Measurements from ENCODE around the gene KIF27. TPM values are rescaled to one million over a fixed set of nuclear protein-coding genes. Genes with fewer than 3 reads are reported as not detected.
"Not testable (repeated sequence)": the region's sequence is repeated elsewhere in the genome, so short reads cannot be mapped to it uniquely, and the experiment has no call there.

KIF27 gene
- total and polyA plus RNA-seq, 9 donors = 5.5 to 8.3 (median 6.6) TPM

DNA sequence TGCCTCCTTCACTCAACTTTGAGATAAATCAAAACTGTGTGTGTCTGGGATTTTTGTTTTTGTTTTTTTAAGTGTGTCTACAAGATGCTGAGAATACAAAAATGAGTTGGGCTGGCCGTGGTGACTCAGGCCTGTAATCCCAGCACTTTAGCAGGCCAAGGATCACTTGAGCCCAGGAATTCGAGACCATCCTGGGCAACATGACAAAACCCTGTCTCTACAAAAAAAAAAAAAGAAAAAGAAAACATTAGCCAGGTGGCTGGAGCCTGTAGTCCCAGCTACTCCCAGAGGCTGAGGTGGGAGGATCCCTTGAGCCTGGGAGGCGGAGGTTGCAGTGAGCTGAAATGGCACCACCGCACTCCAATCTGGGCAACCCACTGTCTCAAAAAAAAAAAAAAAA lies 37.8 kb upstream of the KIF27 start:
- no CpG with 5 or more reads among the region's 4 CpGs for WGBS (ENCODE audit: insufficient coverage)
- no peak for DNase-seq
- Histone ChIP-seq H3K27ac (ENCODE audit: low read length) (no peak overlapping the region), H3K4me1 (ENCODE audit: control insufficient read depth, insufficient read depth, low read length) (peaks cover 12% of the 10 kb centered on the region), H3K4me3 (ENCODE audit: low read length) (no peak overlapping the region), H3K9me3 (replicated peaks; ENCODE audit: control insufficient read depth, low read depth, low read length) (no peaks in the 10 kb centered on the region), H3K27me3 (ENCODE audit: control insufficient read depth, insufficient read depth, low read length) (no peaks in the 10 kb centered on the region), H3K36me3 (ENCODE audit: control insufficient read depth, insufficient read depth, low read length) (peaks cover under 1% of the 10 kb centered on the region)

DNA sequence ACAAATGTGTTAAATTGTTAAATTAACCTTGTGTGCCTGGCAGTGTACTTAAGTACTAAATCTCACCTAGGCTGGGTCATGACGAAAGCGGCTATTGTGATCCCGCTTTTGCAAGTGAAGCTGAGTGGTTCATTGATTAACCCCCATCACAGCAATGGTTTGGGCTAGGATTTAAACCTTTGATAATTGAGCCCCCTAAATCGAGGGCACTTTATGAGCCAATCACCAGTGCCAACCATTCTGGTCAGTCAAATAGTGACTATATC lies 35.9 kb upstream of the KIF27 start:
- WGBS (ENCODE audit: insufficient coverage) = no CpG with 5 or more reads among the region's 4 CpGs
- Histone ChIP-seq H3K4me3 (ENCODE audit: low read length) (peak overlapping the region; percentile 88), H3K27me3 (ENCODE audit: control insufficient read depth, insufficient read depth, low read length) (no peaks in the 10 kb centered on the region), H3K27ac (ENCODE audit: low read length) (peak overlapping the region; percentile 90), H3K4me1 (ENCODE audit: control insufficient read depth, insufficient read depth, low read length) (peaks cover 12% of the 10 kb centered on the region), H3K36me3 (ENCODE audit: control insufficient read depth, insufficient read depth, low read length) (peaks cover 4% of the 10 kb centered on the region), H3K9me3 (replicated peaks; ENCODE audit: control insufficient read depth, low read depth, low read length) (no peaks in the 10 kb centered on the region)
- DNase-seq = no peak

DNA sequence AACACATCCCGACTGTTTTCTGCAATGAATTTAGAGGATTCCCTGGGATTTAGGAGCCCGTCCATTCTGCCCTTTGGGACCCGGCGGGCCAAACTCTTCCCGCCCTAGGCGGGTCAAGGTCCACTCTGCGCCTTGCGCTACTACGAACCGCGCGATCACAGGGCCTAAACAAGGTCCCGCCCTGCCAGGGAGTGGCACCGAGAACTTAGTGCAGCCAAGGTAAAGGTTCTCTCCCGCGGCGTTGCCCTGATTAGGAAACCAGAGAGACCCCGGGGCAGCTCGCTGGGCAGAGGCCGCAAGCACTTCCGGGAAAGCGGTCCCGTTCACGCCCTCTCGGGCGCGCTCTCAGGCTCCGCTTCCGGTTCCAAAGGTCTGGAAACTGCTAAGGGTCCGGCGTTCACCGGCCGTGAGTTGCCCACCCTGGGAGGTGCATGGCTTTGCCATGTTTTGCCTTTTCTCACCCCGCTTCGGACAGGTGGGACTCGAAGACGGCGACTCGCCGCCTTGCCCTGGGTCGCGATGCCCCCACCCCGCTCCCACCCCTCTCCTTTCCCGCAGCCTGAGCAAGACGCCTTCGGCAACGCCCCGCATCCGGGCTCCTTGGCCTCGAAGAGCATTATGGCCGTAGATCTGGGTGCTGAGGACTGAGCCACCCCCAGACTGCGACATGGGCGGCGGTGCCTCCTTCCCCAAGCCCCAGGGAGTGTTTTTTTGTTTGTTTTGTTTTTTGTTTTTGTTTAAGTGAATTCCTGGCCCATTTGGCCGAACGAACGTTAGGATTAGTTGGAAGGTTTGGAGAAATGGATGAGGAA lies 35.4 kb upstream of the KIF27 start:
- H3K36me3 ChIP-seq (ENCODE audit: control insufficient read depth, insufficient read depth, low read length) = peaks cover 10% of the 10 kb centered on the region
- peak overlapping the region; percentile 88 for H3K4me3 ChIP-seq (ENCODE audit: low read length)
- peaks cover 12% of the 10 kb centered on the region for H3K4me1 ChIP-seq (ENCODE audit: control insufficient read depth, insufficient read depth, low read length)
- no peaks in the 10 kb centered on the region for H3K9me3 ChIP-seq (replicated peaks; ENCODE audit: control insufficient read depth, low read depth, low read length)
- H3K27me3 ChIP-seq (ENCODE audit: control insufficient read depth, insufficient read depth, low read length) = no peaks in the 10 kb centered on the region
- DNase-seq = peak; percentile 89
- under 1% methylated on average over 35 of the region's 57 CpGs for WGBS (ENCODE audit: insufficient coverage)
- H3K27ac ChIP-seq (ENCODE audit: low read length) = peak overlapping the region; percentile 90

DNA sequence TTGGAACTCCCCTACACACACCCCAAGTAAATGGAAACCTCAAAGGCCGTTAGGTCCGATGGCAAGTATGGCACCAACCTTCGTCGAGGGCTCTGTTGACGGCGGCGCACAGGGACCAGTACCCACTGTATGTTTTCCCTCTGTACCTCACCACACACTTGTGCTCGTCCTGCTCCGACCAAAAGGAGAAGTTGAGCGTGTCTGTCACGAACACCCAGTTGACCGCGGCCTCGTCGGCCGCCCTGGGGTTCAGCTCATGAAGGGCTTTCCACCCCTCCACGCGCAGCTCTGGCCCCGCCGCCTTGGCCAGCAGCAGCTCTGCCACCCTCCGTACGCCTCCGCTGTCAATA lies 34.8 kb upstream of the KIF27 start:
- WGBS (ENCODE audit: insufficient coverage) = 8% methylated on average over 23 of the region's 23 CpGs
- peaks cover 14% of the 10 kb centered on the region for H3K36me3 ChIP-seq (ENCODE audit: control insufficient read depth, insufficient read depth, low read length)

DNA sequence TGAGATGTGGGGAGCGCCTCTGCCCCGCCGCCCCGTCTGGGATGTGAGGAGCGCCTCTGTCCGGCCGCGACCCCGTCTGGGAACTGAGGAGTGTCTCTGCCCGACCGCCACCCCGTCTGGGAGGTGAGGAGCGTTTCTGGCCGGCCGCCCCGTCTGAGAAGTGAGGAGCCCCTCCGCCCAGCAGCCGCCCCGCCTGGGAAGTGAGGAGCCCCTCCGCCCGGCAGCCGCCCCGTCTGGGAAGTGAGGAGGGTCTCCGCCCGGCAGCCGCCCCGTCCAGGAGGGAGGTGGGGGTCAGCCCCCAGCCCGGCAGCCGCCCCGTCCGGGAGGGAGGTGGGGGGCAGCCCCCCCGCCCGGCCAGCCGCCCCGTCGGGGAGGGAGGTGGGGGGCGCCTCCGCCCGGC lies 26.9 kb upstream of the KIF27 start:
- DNase-seq; H3K9me3 ChIP-seq (replicated peaks; ENCODE audit: control insufficient read depth, low read depth, low read length); H3K27ac ChIP-seq (ENCODE audit: low read length); H3K4me1 ChIP-seq (ENCODE audit: control insufficient read depth, insufficient read depth, low read length); H3K27me3 ChIP-seq (ENCODE audit: control insufficient read depth, insufficient read depth, low read length); H3K4me3 ChIP-seq (ENCODE audit: low read length): not testable (repeated sequence)
- peaks cover 33% of the 10 kb centered on the region for H3K36me3 ChIP-seq (ENCODE audit: control insufficient read depth, insufficient read depth, low read length)
- WGBS (ENCODE audit: insufficient coverage) = 98% methylated on average over 27 of the region's 39 CpGs

More for the DNA sequence above, 34.8 kb upstream of the KIF27 start:
- Histone ChIP-seq H3K27me3 (ENCODE audit: control insufficient read depth, insufficient read depth, low read length) (no peaks in the 10 kb centered on the region), H3K27ac (ENCODE audit: low read length) (peak overlapping the region; percentile 90), H3K4me1 (ENCODE audit: control insufficient read depth, insufficient read depth, low read length) (peaks cover 12% of the 10 kb centered on the region), H3K9me3 (replicated peaks; ENCODE audit: control insufficient read depth, low read depth, low read length) (no peaks in the 10 kb centered on the region), H3K4me3 (ENCODE audit: low read length) (peak overlapping the region; percentile 88)
- peak; percentile 51 for DNase-seq

DNA sequence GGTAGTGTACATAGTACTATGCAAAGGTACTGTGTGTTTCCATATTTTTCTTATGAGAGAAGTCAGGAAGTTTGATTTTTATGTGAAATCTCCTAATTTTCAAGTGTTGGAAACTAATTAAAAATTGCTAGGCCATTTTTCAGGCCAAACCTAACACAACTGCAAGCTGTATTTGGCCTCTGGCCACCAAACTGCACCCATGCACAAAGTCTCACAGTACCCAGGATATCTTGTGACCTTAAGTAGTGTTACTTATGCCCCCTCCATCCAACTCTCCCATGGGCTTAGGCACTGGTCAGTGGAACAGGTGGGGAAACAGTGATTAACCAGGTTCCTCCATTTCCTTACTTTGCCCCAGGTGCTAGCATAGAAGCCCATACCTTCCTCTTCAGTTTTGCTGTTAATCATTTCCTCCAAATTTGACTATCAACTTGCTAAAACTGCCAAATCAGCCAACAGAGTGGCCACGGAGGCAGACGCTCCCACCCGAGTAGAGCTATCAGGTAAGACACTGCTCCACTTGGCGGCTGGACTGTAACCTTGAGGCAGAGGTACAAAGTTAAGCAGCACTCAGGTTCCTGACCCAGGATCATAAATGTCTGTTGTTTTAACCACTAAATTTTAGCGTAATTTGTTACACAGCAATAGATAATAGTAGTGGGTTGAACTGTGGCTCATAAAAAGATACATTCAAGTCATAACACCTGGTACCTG lies 19.5 kb upstream of the KIF27 start:
- Histone ChIP-seq H3K27me3 (ENCODE audit: control insufficient read depth, insufficient read depth, low read length) (no peaks in the 10 kb centered on the region), H3K9me3 (replicated peaks; ENCODE audit: control insufficient read depth, low read depth, low read length) (no peaks in the 10 kb centered on the region), H3K27ac (ENCODE audit: low read length) (no peak overlapping the region), H3K36me3 (ENCODE audit: control insufficient read depth, insufficient read depth, low read length) (peaks cover 36% of the 10 kb centered on the region), H3K4me1 (ENCODE audit: control insufficient read depth, insufficient read depth, low read length) (no peaks in the 10 kb centered on the region), H3K4me3 (ENCODE audit: low read length) (no peak overlapping the region)
- 93% methylated on average over 4 of the region's 5 CpGs for WGBS (ENCODE audit: insufficient coverage)
- no peak for DNase-seq

DNA sequence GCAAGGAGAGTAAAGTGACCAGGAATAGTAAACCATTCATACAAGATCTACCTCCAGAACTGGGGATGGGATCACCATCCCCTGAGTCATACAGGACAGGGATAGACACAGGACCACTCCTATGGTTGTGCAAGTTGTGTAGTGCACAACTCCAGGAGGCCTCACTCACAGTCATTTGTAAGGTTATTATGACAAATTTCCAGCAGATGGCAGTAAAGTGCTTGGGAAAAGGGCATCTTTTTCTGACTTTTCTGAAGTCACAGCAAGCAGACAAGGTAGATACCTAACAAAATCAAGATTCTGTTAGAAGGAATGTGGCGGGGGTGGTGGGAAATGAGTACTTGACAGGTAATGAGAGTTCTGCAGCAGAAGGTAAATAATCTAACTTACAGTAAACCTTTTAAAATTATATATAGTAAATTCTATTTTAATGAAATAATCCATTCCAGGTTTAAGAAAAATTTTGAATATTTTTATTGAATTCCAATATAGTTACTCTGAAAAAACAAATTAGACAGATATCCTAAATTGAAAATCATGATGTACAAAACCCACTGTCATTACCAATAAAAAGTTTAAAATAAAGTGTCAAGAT lies 16.7 kb upstream of the KIF27 start:
- H3K4me3 ChIP-seq (ENCODE audit: low read length) = no peak overlapping the region
- no peak overlapping the region for H3K27ac ChIP-seq (ENCODE audit: low read length)
- H3K36me3 ChIP-seq (ENCODE audit: control insufficient read depth, insufficient read depth, low read length) = peaks cover 26% of the 10 kb centered on the region
- peak; percentile 75 for DNase-seq
- H3K27me3 ChIP-seq (ENCODE audit: control insufficient read depth, insufficient read depth, low read length) = no peaks in the 10 kb centered on the region
- WGBS (ENCODE audit: insufficient coverage) = no CpG with 5 or more reads among the region's 1 CpG
- H3K4me1 ChIP-seq (ENCODE audit: control insufficient read depth, insufficient read depth, low read length) = peaks cover 2% of the 10 kb centered on the region
- no peaks in the 10 kb centered on the region for H3K9me3 ChIP-seq (replicated peaks; ENCODE audit: control insufficient read depth, low read depth, low read length)

DNA sequence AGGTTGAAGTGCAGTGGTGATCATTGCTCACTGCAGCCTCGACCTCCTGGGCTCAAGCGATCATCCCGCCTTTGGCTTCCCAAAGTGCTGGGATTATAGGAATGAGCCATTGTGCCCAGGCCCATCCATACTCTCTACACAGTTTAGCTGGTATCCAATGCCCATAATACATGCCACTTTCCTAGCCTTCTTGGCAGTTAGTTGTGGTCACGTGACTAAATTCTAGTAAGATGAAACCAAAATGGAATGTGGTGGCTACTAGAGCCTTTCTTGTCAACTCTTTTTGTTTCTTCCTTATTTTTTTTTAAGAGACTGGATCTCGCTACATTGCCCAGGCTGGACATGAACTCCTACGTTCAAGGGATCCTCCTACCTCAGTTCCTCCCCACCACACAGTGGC lies 15.3 kb upstream of the KIF27 start:
- H3K4me1 ChIP-seq (ENCODE audit: control insufficient read depth, insufficient read depth, low read length) = peaks cover 2% of the 10 kb centered on the region
- DNase-seq = no peak
- no peak overlapping the region for H3K4me3 ChIP-seq (ENCODE audit: low read length)
- 67% methylated on average over 5 of the region's 6 CpGs for WGBS (ENCODE audit: insufficient coverage)
- no peak overlapping the region for H3K27ac ChIP-seq (ENCODE audit: low read length)
- H3K27me3 ChIP-seq (ENCODE audit: control insufficient read depth, insufficient read depth, low read length) = no peaks in the 10 kb centered on the region
- no peaks in the 10 kb centered on the region for H3K9me3 ChIP-seq (replicated peaks; ENCODE audit: control insufficient read depth, low read depth, low read length)
- peaks cover 17% of the 10 kb centered on the region for H3K36me3 ChIP-seq (ENCODE audit: control insufficient read depth, insufficient read depth, low read length)

DNA sequence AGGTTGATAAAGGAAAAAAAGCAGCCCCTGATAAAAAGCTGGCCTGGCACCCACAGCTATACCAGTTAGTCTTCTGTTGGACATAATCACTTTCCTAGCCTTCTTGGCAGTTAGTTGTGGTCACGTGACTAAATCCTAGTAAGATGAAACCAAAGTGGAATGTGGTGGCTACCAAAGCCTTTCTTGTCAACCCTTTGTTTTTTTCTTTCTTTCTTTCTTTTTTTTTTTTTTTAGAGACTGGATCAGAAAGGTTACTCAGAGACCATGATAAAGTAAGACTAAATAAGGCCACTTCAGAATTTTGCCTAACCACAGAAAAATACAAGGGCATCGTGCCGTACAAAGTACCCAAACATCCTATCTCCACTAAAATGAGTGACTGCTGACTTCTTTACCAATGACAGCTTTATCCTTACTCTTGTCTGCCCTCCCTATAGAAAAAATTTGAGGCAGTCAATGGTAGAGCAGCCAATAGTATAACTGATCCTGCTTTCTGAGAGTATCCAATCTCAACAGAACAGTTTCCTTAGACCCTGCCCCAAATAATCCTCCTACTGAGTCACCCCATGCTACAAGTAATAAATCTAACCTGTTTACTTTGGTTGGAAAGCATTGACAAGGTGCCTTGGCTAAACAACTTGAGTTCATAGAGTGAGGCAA lies 14.2 kb upstream of the KIF27 start:
- DNase-seq = peak; percentile 39
- Histone ChIP-seq H3K27ac (ENCODE audit: low read length) (no peak overlapping the region), H3K27me3 (ENCODE audit: control insufficient read depth, insufficient read depth, low read length) (no peaks in the 10 kb centered on the region), H3K9me3 (replicated peaks; ENCODE audit: control insufficient read depth, low read depth, low read length) (no peaks in the 10 kb centered on the region), H3K4me1 (ENCODE audit: control insufficient read depth, insufficient read depth, low read length) (peaks cover 2% of the 10 kb centered on the region), H3K36me3 (ENCODE audit: control insufficient read depth, insufficient read depth, low read length) (peaks cover 9% of the 10 kb centered on the region), H3K4me3 (ENCODE audit: low read length) (no peak overlapping the region)
- no CpG with 5 or more reads among the region's 3 CpGs for WGBS (ENCODE audit: insufficient coverage)
